Neural progenitor cell (in vitro differentiated cells): ENCODE results near the gene LRRC34. TPM values are rescaled to one million over a fixed set of nuclear protein-coding genes. Genes with fewer than 3 reads are reported as not detected.

Experiments used
- DNase-seq: peaks from one replicate; pipeline ENCODE4 v3.0.0-alpha.2; 2016; ENCODE audit warnings: low spot score
- H2AFZ ChIP-seq: fragments of 200-600 bp; sonication (generic); replicated peaks from 2 replicates; pipeline ENCODE4 v1.6.1; 2016; ENCODE audit warnings: antibody characterized with exemption
- H3F3A ChIP-seq: fragments of 200-600 bp; sonication (generic); 2 replicates; pipeline ENCODE4 v1.6.1; 2016; ENCODE audit warnings: antibody characterized with exemption, low read depth
- H3K27ac ChIP-seq: fragments of 200-600 bp; sonication (generic); 2 replicates; pipeline ENCODE4 v1.5.1; 2016; ENCODE audit warnings: mild to moderate bottlenecking
- H3K27me3 ChIP-seq: fragments of 200-600 bp; sonication (generic); 2 replicates; pipeline ENCODE4 v1.6.1; 2016; ENCODE audit warnings: mild to moderate bottlenecking, moderate library complexity
- H3K36me3 ChIP-seq: fragments of 200-600 bp; sonication (generic); 2 replicates; pipeline ENCODE4 v1.5.1; 2016
- H3K4me1 ChIP-seq: fragments of 200-600 bp; sonication (generic); 2 replicates; pipeline ENCODE4 v1.6.1; 2016; ENCODE audit warnings: mixed run types
- H3K4me2 ChIP-seq: fragments of 200-600 bp; sonication (generic); 2 replicates; pipeline ENCODE4 v1.6.1; 2016
- H3K4me3 ChIP-seq: fragments of 200-600 bp; sonication (generic); 2 replicates; pipeline ENCODE4 v1.5.1; 2016
- H3K79me2 ChIP-seq: fragments of 200-600 bp; sonication (generic); 2 replicates; pipeline ENCODE4 v1.6.1; 2016; ENCODE audit warnings: low read depth
- H3K9ac ChIP-seq: fragments of 200-600 bp; sonication (generic); 2 replicates; pipeline ENCODE4 v1.6.1; 2016
- H3K9me3 ChIP-seq: fragments of 200-600 bp; sonication (generic); 2 replicates; pipeline ENCODE4 v1.5.1; 2016; ENCODE audit warnings: low read depth
- H4K20me1 ChIP-seq: fragments of 200-600 bp; sonication (generic); 2 replicates; pipeline ENCODE4 v1.6.1; 2016; ENCODE audit warnings: low read depth
- H3K27ac Mint-ChIP-seq: 3 replicates; pipeline ENCODE4 v1.8.0; 2021; ENCODE audit warnings: mixed read lengths
- H3K27me3 Mint-ChIP-seq: 2 replicates; pipeline ENCODE4 v1.8.0; 2022; ENCODE audit warnings: low read depth, mild to moderate bottlenecking, inconsistent platforms, moderate library complexity, mixed read lengths; ENCODE audit not compliant: insufficient read depth
- H3K36me3 Mint-ChIP-seq: 3 replicates; pipeline ENCODE4 v1.8.0; 2021; ENCODE audit warnings: mixed read lengths
- H3K4me1 Mint-ChIP-seq: 3 replicates; pipeline ENCODE4 v1.8.0; 2021; ENCODE audit warnings: mixed read lengths
- H3K4me3 Mint-ChIP-seq: 3 replicates; pipeline ENCODE4 v1.8.0; 2021; ENCODE audit warnings: mild to moderate bottlenecking, moderate library complexity, mixed read lengths
- H3K9me3 Mint-ChIP-seq: 3 replicates; pipeline ENCODE4 v1.8.0; 2020; ENCODE audit warnings: mixed read lengths
- EZH2 ChIP-seq: fragments of 200-600 bp; sonication (generic); IDR thresholded peaks from 2 replicates; pipeline ENCODE4 v1.6.1; 2017; ENCODE audit warnings: antibody characterized with exemption, mild to moderate bottlenecking, moderate library complexity
- EZH2phosphoT487 ChIP-seq: fragments of 200-600 bp; sonication (generic); IDR thresholded peaks from 2 replicates; pipeline ENCODE4 v1.6.1; 2017; ENCODE audit warnings: antibody characterized with exemption
- total RNA-seq: library from RNA; depleted of rRNA; stranded (reverse); fragments of >200 nt; gene quantifications from 2 replicates; pipeline ENCODE4 v1.2.3, GENCODE V29; 2015; ENCODE audit warnings: low replicate concordance
- TF ChIP-seq, protein P1 (sequence below): fragments of 200-600 bp; sonication (generic); IDR thresholded peaks from 2 replicates; pipeline ENCODE4 v1.5.1; 2017; ENCODE audit warnings: antibody characterized with exemption, mild to moderate bottlenecking

LRRC34 gene
- total RNA-seq, 1 donor from 2014 or later, result 54.8 TPM

GRCh38 chr3:169815590-169816150 is 3.0 kb upstream of the LRRC34 start:
- H3K9ac ChIP-seq, result no peak overlapping the region
- no peak overlapping the region for H2AFZ ChIP-seq
- no peaks in the 10 kb centered on the region for H3K9me3 ChIP-seq
- Mint-ChIP-seq H3K4me1 (peaks cover 8% of the 10 kb centered on the region), H3K27me3 (peaks cover 4% of the 10 kb centered on the region), H3K4me3 (no peak overlapping the region), H3K9me3 (peaks cover 25% of the 10 kb centered on the region), H3K27ac (no peak overlapping the region), H3K36me3 (no peaks in the 10 kb centered on the region)
- DNase-seq, result no peak
- H4K20me1 ChIP-seq, result no peaks in the 10 kb centered on the region
- no peaks in the 10 kb centered on the region for H3K36me3 ChIP-seq
- H3K27ac ChIP-seq, result no peak overlapping the region
- peaks cover 1% of the 10 kb centered on the region for H3K4me1 ChIP-seq
- TF ChIP-seq EZH2 (no peak), EZH2phosphoT487 (no peak)
- TF ChIP-seq, protein P1, sequence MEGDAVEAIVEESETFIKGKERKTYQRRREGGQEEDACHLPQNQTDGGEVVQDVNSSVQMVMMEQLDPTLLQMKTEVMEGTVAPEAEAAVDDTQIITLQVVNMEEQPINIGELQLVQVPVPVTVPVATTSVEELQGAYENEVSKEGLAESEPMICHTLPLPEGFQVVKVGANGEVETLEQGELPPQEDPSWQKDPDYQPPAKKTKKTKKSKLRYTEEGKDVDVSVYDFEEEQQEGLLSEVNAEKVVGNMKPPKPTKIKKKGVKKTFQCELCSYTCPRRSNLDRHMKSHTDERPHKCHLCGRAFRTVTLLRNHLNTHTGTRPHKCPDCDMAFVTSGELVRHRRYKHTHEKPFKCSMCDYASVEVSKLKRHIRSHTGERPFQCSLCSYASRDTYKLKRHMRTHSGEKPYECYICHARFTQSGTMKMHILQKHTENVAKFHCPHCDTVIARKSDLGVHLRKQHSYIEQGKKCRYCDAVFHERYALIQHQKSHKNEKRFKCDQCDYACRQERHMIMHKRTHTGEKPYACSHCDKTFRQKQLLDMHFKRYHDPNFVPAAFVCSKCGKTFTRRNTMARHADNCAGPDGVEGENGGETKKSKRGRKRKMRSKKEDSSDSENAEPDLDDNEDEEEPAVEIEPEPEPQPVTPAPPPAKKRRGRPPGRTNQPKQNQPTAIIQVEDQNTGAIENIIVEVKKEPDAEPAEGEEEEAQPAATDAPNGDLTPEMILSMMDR, result no peak
- H3K4me3 ChIP-seq, result no peak overlapping the region
- H3F3A ChIP-seq, result peaks cover 5% of the 10 kb centered on the region
- H3K4me2 ChIP-seq, result no peak overlapping the region
- peaks cover under 1% of the 10 kb centered on the region for H3K79me2 ChIP-seq
- H3K27me3 ChIP-seq, result no peaks in the 10 kb centered on the region

DNA sequence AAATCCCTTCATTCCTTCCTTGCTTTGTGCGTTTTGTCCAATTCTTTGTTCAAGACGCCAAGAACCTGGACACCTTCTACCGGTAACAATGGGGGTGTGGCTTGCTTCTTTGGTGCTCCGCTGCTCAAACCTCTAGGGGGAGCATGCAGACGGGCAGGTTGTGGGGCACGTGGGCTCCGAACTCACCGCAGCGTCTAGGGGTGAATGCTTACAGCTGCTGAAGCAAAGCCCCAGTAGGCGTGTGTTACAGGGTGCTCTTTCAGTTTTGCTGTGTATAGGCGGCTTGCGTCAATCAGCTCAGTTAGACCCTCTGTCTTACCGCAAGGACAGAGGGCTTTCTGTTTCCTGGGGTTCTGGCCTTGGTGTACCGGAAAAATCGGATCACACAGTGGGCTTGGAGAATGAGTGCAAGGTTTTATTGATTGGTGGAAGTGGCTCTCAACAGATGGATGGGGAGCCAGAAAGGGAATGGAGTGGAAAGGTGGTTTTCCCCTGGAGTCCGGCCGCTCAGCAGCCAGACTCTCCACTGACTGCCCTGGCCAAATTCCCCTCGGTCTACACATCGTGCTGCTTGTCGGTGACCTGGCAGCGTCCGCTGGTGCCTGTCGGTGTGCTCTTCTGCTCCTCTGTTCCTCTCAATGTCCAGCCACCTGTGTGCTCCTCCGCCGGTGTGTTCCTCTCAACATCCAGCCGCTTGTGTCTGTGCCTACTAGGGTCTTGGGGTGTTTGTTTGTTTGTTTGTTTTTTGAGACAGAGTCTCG is 1.2 kb upstream of the LRRC34 start:
- Histone ChIP-seq H3K9me3 (no peaks in the 10 kb centered on the region), H3K27me3 (no peaks in the 10 kb centered on the region), H2AFZ (no peak overlapping the region), H3K4me1 (peaks cover 4% of the 10 kb centered on the region), H3K79me2 (peaks cover 5% of the 10 kb centered on the region), H3F3A (peaks cover 10% of the 10 kb centered on the region), H4K20me1 (no peaks in the 10 kb centered on the region), H3K36me3 (no peaks in the 10 kb centered on the region), H3K27ac (no peak overlapping the region), H3K4me3 (no peak overlapping the region), H3K4me2 (no peak overlapping the region), H3K9ac (no peak overlapping the region)
- H3K27ac Mint-ChIP-seq, result no peak overlapping the region
- H3K4me3 Mint-ChIP-seq, result no peak overlapping the region
- TF ChIP-seq EZH2, result no peak
- TF ChIP-seq, protein P1, result peak; percentile 34
- no peak for TF ChIP-seq EZH2phosphoT487
- H3K9me3 Mint-ChIP-seq, result peaks cover 25% of the 10 kb centered on the region
- peak; percentile 41 for DNase-seq
- H3K27me3 Mint-ChIP-seq, result peaks cover 4% of the 10 kb centered on the region
- H3K36me3 Mint-ChIP-seq, result no peaks in the 10 kb centered on the region
- H3K4me1 Mint-ChIP-seq, result peaks cover 8% of the 10 kb centered on the region

GRCh38 chr3:169813278-169813677 is 574 bp upstream of the LRRC34 start:
- Histone ChIP-seq H3K79me2 (peaks cover 5% of the 10 kb centered on the region), H3K4me3 (no peak overlapping the region), H2AFZ (peak overlapping the region; percentile 12), H3K27ac (no peak overlapping the region), H4K20me1 (no peaks in the 10 kb centered on the region), H3K9ac (no peak overlapping the region), H3F3A (peaks cover 10% of the 10 kb centered on the region), H3K4me1 (peaks cover 4% of the 10 kb centered on the region), H3K9me3 (no peaks in the 10 kb centered on the region), H3K36me3 (no peaks in the 10 kb centered on the region), H3K4me2 (no peak overlapping the region), H3K27me3 (no peaks in the 10 kb centered on the region)
- no peak for TF ChIP-seq EZH2phosphoT487
- no peak for TF ChIP-seq EZH2
- TF ChIP-seq, protein P1, result no peak
- H3K4me1 Mint-ChIP-seq, result peaks cover 8% of the 10 kb centered on the region
- no peak for DNase-seq
- H3K27me3 Mint-ChIP-seq, result peaks cover 4% of the 10 kb centered on the region
- no peak overlapping the region for H3K4me3 Mint-ChIP-seq
- peak overlapping the region; percentile 24 for H3K27ac Mint-ChIP-seq
- peaks cover 25% of the 10 kb centered on the region for H3K9me3 Mint-ChIP-seq
- no peaks in the 10 kb centered on the region for H3K36me3 Mint-ChIP-seq
